Heart left ventricle (tissue), 16 donors: Measurements from ENCODE around the gene STK38. TPM values are rescaled to one million over a fixed set of nuclear protein-coding genes. Genes with fewer than 3 reads are reported as not detected.
A peak's percentile ranks its signal among the peaks of the same experiment; 100 is the strongest.

ENCODE experiments used
- ATAC-seq, 4 donors: fragments of 200-7000 bp; cut with Tn5 transposase; one replicate each; pipeline ENCODE4 v1.9.1; 2020 to 2022; ENCODE audit warnings: moderate library complexity in 4 of 4, mild to moderate bottlenecking in 3 of 4, moderate number of reproducible peaks in 1 of 4
- DNase-seq, 5 donors: peaks; one replicate each; pipeline ENCODE4 v3.0.0-alpha.2; 2020
- H3K27ac ChIP-seq, 12 donors: fragments of 200-600 bp; sonication (generic) in 4 of 12; one replicate each; pipeline versions ENCODE4 v1.5.0 to v1.8.0; 2016 to 2022; ENCODE audit warnings: mild to moderate bottlenecking in 2 of 12
- H3K27me3 ChIP-seq, 9 donors: fragments of 200-600 bp; sonication (generic) in 2 of 9; one replicate each; pipeline versions ENCODE4 v1.5.1 to v1.8.0; 2016 to 2022; ENCODE audit warnings: mild to moderate bottlenecking in 3 of 9
- H3K36me3 ChIP-seq, 9 donors: fragments of 200-600 bp; sonication (generic) in 2 of 9; one replicate each; pipeline versions ENCODE4 v1.5.0 to v1.8.0; 2018 to 2022; ENCODE audit warnings: mild to moderate bottlenecking in 2 of 9
- H3K4me1 ChIP-seq, 12 donors: fragments of 200-600 bp; sonication (generic) in 4 of 12; one replicate each; pipeline versions ENCODE4 v1.5.0 to v1.8.0; 2016 to 2022; ENCODE audit warnings: mild to moderate bottlenecking in 3 of 12
- H3K4me3 ChIP-seq, 12 donors: fragments of 200-600 bp; sonication (generic) in 4 of 12; one replicate each; pipeline versions ENCODE4 v1.5.0 to v1.8.0; 2017 to 2022; ENCODE audit warnings: mild to moderate bottlenecking in 9 of 12, moderate library complexity in 4 of 12
- H3K9me3 ChIP-seq, 12 donors: fragments of 200-600 bp; sonication (generic) in 4 of 12; one replicate each; pipeline versions ENCODE4 v1.5.0 to v1.8.0; 2016 to 2022; ENCODE audit warnings: mild to moderate bottlenecking in 1 of 12
- CTCF ChIP-seq, 12 donors: fragments of 200-600 bp; sonication (generic) in 4 of 12; IDR thresholded peaks; one replicate each; pipeline versions ENCODE4 v1.5.0 to v1.8.0; 2018 to 2022; ENCODE audit warnings: antibody characterized with exemption in 12 of 12, mild to moderate bottlenecking in 5 of 12
- POLR2A ChIP-seq, 2 donors: fragments of 450-650 bp; IDR thresholded peaks; one replicate each; pipeline ENCODE4 v1.6.1; 2017; ENCODE audit warnings: antibody characterized with exemption in 2 of 2, mild to moderate bottlenecking in 2 of 2, moderate library complexity in 2 of 2
- whole genome bisulfite sequencing, 4 donors: extraction: QIAGEN DNeasy Blood & Tissue Kit in 2 of 4; methylation state at CpG; one replicate each; pipeline versions ENCODE4 v1.1.5 to v1.1.7; 2013 to 2018; 5-methylcytosine and 5-hydroxymethylcytosine counted together
- intact Hi-C, 10 donors: fragments of 100-400 bp; cut with DNase I; formaldehyde crosslinking; loops; one replicate each; pipeline versions ENCODE4 v1.11.1 to v1.14.2; 2022
- polyA plus RNA-seq, 2 donors: library from polyadenylated mRNA; stranded (reverse); fragments of 200-250 nt; gene quantifications; one replicate each; pipeline ENCODE4 v1.2.3, GENCODE V29; 2013
- total RNA-seq, 9 donors: library from RNA; depleted of rRNA in 2 of 9; stranded (reverse); fragments of >200 nt in 2 of 9; fragmentation: NEBNext Ultra II Directional in 3 of 9; extraction: Animal tissue kit (Norgen Biotek cat#: 25700) in 3 of 9; gene quantifications; one replicate each; pipeline versions ENCODE4 v1.1.0 to v1.2.4, GENCODE V29; 2016 to 2023
- donor health status: ischemic (EF 13 %, LVEDD 7.1; RV severe dilation, severe dysfunction).
- donor health status: healthy with polysubstance abuse.
- donor health status: DM: no; HTN: yes; CAD: no.
- donor health status: DM: no; HTN: no; CAD: no.
- donor health status: ischemic (EF 25% LVEDD 6.9; RV normal size, moderate dysfunction).
- donor health status: ischemic (EF 25% LVEDD 5.7; RV mildly dilated, moderate dysfunction).
- donor health status: healthy.
- donor health status: DM: yes; HTN: yes; CAD: no.
- donor health status: ischemic (EF 35%, LVEDD 5.7; RV mildly dilated, moderate dysfunction).
- donor health status: nonischemic (EF 11% LVEDD 7.7; RV severe dilation, severe dysfunction).
- donor health status: DM: yes; HTN: yes; CAD: no.
- donor health status: PGD.
- donor health status: ischemic (EF 29% LVEDD 5.4; RV normal size, mild dysfunction).
- donor health status: nonischemic (EF 23%, LVEDD 6.1; RV moderate dilation, normal function).

Gene STK38
- total and polyA plus RNA-seq, 11 donors, result 14.3 to 32.8 (median 21.2) TPM

- no peak for TF ChIP-seq POLR2A (IDR thresholded peaks at IDR 0.05)
- no peak for TF ChIP-seq CTCF (IDR thresholded peaks at IDR 0.05)
- intact Hi-C loops, result loop anchor here in 8 of 10 donors (2.0 to 10.0 kb wide), 5 partner anchors 100 to 150 kb away; partner anchors contain the start of genes STK38 (in 7 of the 8) and SRSF3 (in 5 of the 8)
- ATAC-seq (no peak), DNase-seq (no peak)
- H3K4me1 ChIP-seq, result peaks cover 8 to 48% (median 34%) of the 10 kb centered on the region in 12 donors
- H3K27me3 ChIP-seq, result no peaks in the 10 kb centered on the region
- WGBS, 4 donors, result 38 to 46% (median 43%) methylated on average over 3 of the region's 3 CpGs
- H3K9me3 ChIP-seq, result peaks cover 0 to 6% (median 0%) of the 10 kb centered on the region in 12 donors
- H3K36me3 ChIP-seq, result peaks cover 0 to 12% (median 0%) of the 10 kb centered on the region in 9 donors
- peak overlapping the region in 11 of 12 donors; percentile 37 to 100 (median 98) for H3K27ac ChIP-seq
- peak overlapping the region in 10 of 12 donors; percentile 78 to 99 (median 89) for H3K4me3 ChIP-seq
Measured at GRCh38 chr6:36444470-36444869, 102.8 kb downstream of the STK38 start.

Other genes starting within 250 kb of the STK38 start
- gene BNIP5, start 210.6 kb downstream of the STK38 start, total RNA-seq, result not detected
- gene BNIP5, start 210.6 kb downstream of the STK38 start, polyA plus RNA-seq, result not detected
- 1 to 10 TPM in 2 of 9 donors, under 1 TPM in 2, not detected in 5; 0.17 to 5.1 (median 1.2) TPM for gene ETV7, start 159.8 kb downstream of the STK38 start, total RNA-seq
- gene ETV7, start 159.8 kb downstream of the STK38 start, polyA plus RNA-seq, result under 1 TPM; 0.06 to 0.30 TPM
- under 1 TPM in 4 of 9 donors, not detected in 5; 0.21 to 0.59 (median 0.40) TPM for gene PXT1, start 104.6 kb downstream of the STK38 start, total RNA-seq
- under 1 TPM; 0.11 to 0.26 TPM for gene PXT1, start 104.6 kb downstream of the STK38 start, polyA plus RNA-seq
- 10 to 100 TPM; 25.0 to 43.9 (median 29.0) TPM for gene KCTD20, start 104.5 kb downstream of the STK38 start, total RNA-seq
- gene KCTD20, start 104.5 kb downstream of the STK38 start, polyA plus RNA-seq, result 10 to 100 TPM in 1 of 2 donors, 1 to 10 TPM in 1; 8.3 to 25.6 TPM
- gene SRSF3, start 46.9 kb upstream of the STK38 start, total RNA-seq, result 100 to 1,000 TPM in 6 of 9 donors, 10 to 100 TPM in 3; 43.2 to 162 (median 111) TPM
- gene SRSF3, start 46.9 kb upstream of the STK38 start, polyA plus RNA-seq, result 100 to 1,000 TPM in 1 of 2 donors, 10 to 100 TPM in 1; 69.1 to 215 TPM
- gene CDKN1A, start 131.2 kb upstream of the STK38 start, total RNA-seq, result 100 to 1,000 TPM in 4 of 9 donors, 10 to 100 TPM in 5; 27.5 to 164 (median 99.8) TPM
- 100 to 1,000 TPM in 1 of 2 donors, 10 to 100 TPM in 1; 36.2 to 658 TPM for gene CDKN1A, start 131.2 kb upstream of the STK38 start, polyA plus RNA-seq
- under 1 TPM in 5 of 9 donors, not detected in 4; 0.06 to 0.32 (median 0.09) TPM for gene RAB44, start 150.3 kb upstream of the STK38 start, total RNA-seq
- under 1 TPM in 1 of 2 donors, not detected in 1; 0.04 TPM for gene RAB44, start 150.3 kb upstream of the STK38 start, polyA plus RNA-seq